Measurements from ENCODE around the gene MDN1. TPM values are rescaled to one million over a fixed set of nuclear protein-coding genes. Genes with fewer than 3 reads are reported as not detected.
"Not testable (repeated sequence)": the region's sequence is repeated elsewhere in the genome, so short reads cannot be mapped to it uniquely, and the experiment has no call there.

The MDN1 gene
- total RNA-seq, 2 donors from 2014 or later, result 47.3 to 102 TPM

GRCh38 chr6:89769572-89769971 is 50.0 kb downstream of the MDN1 start:
- ATAC-seq, result no peak
- peaks cover 9% of the 10 kb centered on the region for H3K36me3 Mint-ChIP-seq
- no peaks in the 10 kb centered on the region for H3K4me1 Mint-ChIP-seq (ENCODE audit: low read depth in 2 of 2)
- no peak for DNase-seq (ENCODE audit: low spot score)
- H3K4me3 Mint-ChIP-seq, result no peak overlapping the region
- H3K9me3 Mint-ChIP-seq, result no peaks in the 10 kb centered on the region
- H3K27ac Mint-ChIP-seq, result no peak overlapping the region
- no peaks in the 10 kb centered on the region for H3K27me3 Mint-ChIP-seq

GRCh38 chr6:89768324-89768723 is 51.3 kb downstream of the MDN1 start:
- H3K27me3 Mint-ChIP-seq, result no peaks in the 10 kb centered on the region
- peaks cover 8% of the 10 kb centered on the region for H3K36me3 Mint-ChIP-seq
- no peaks in the 10 kb centered on the region for H3K4me1 Mint-ChIP-seq (ENCODE audit: low read depth in 2 of 2)
- H3K27ac Mint-ChIP-seq, result no peak overlapping the region
- no peaks in the 10 kb centered on the region for H3K9me3 Mint-ChIP-seq
- H3K4me3 Mint-ChIP-seq, result no peak overlapping the region
- DNase-seq (ENCODE audit: low spot score), result no peak
- no peak for ATAC-seq

GRCh38 chr6:89763550-89763949 is 56.0 kb downstream of the MDN1 start:
- ATAC-seq (no peak), DNase-seq (ENCODE audit: low spot score) (no peak)
- H3K4me1 Mint-ChIP-seq (ENCODE audit: low read depth in 2 of 2), result no peaks in the 10 kb centered on the region
- no peak overlapping the region for H3K4me3 Mint-ChIP-seq
- H3K27ac Mint-ChIP-seq, result no peak overlapping the region
- peaks cover 10% of the 10 kb centered on the region for H3K36me3 Mint-ChIP-seq
- H3K27me3 Mint-ChIP-seq, result no peaks in the 10 kb centered on the region
- H3K9me3 Mint-ChIP-seq, result no peaks in the 10 kb centered on the region

- no peak for ATAC-seq
These were observed 60.8 kb downstream of the MDN1 start for GRCh38 chr6:89758830-89759229.

GRCh38 chr6:89750338-89750737 is 69.3 kb downstream of the MDN1 start:
- DNase-seq (ENCODE audit: low spot score) (no peak), ATAC-seq (no peak)
- Mint-ChIP-seq H3K27me3 (no peaks in the 10 kb centered on the region), H3K4me3 (no peak overlapping the region), H3K27ac (no peak overlapping the region), H3K9me3 (no peaks in the 10 kb centered on the region), H3K36me3 (peaks cover 22% of the 10 kb centered on the region), H3K4me1 (ENCODE audit: low read depth in 2 of 2) (no peaks in the 10 kb centered on the region)

More at GRCh38 chr6:89758830-89759229, 60.8 kb downstream of the MDN1 start:
- Mint-ChIP-seq H3K4me1 (ENCODE audit: low read depth in 2 of 2) (no peaks in the 10 kb centered on the region), H3K4me3 (no peak overlapping the region), H3K27ac (no peak overlapping the region), H3K9me3 (no peaks in the 10 kb centered on the region), H3K36me3 (peaks cover 22% of the 10 kb centered on the region), H3K27me3 (no peaks in the 10 kb centered on the region)
- no peak for DNase-seq (ENCODE audit: low spot score)

GRCh38 chr6:89749918-89750317 is 69.7 kb downstream of the MDN1 start:
- Mint-ChIP-seq H3K27ac (no peak overlapping the region), H3K4me1 (ENCODE audit: low read depth in 2 of 2) (no peaks in the 10 kb centered on the region), H3K36me3 (peaks cover 18% of the 10 kb centered on the region), H3K27me3 (no peaks in the 10 kb centered on the region), H3K9me3 (no peaks in the 10 kb centered on the region), H3K4me3 (no peak overlapping the region)
- DNase-seq (ENCODE audit: low spot score) (no peak), ATAC-seq (no peak)

GRCh38 chr6:89745716-89746115 is 73.9 kb downstream of the MDN1 start:
- DNase-seq (ENCODE audit: low spot score) (no peak), ATAC-seq (no peak)
- no peaks in the 10 kb centered on the region for H3K4me1 Mint-ChIP-seq (ENCODE audit: low read depth in 2 of 2)
- H3K27ac Mint-ChIP-seq, result no peak overlapping the region
- no peaks in the 10 kb centered on the region for H3K27me3 Mint-ChIP-seq
- H3K4me3 Mint-ChIP-seq, result no peak overlapping the region
- peaks cover 13% of the 10 kb centered on the region for H3K36me3 Mint-ChIP-seq
- H3K9me3 Mint-ChIP-seq, result no peaks in the 10 kb centered on the region

- H3K9me3 Mint-ChIP-seq, result no peaks in the 10 kb centered on the region
- no peaks in the 10 kb centered on the region for H3K4me1 Mint-ChIP-seq (ENCODE audit: low read depth in 2 of 2)
- H3K27me3 Mint-ChIP-seq, result no peaks in the 10 kb centered on the region
- DNase-seq (ENCODE audit: low spot score) (no peak), ATAC-seq (no peak)
- no peak overlapping the region for H3K4me3 Mint-ChIP-seq
- H3K27ac Mint-ChIP-seq, result no peak overlapping the region
- H3K36me3 Mint-ChIP-seq, result peaks cover 18% of the 10 kb centered on the region
These were observed 74.5 kb downstream of the MDN1 start for GRCh38 chr6:89745096-89745495.

- no peak overlapping the region for H3K27ac Mint-ChIP-seq
- H3K4me1 Mint-ChIP-seq (ENCODE audit: low read depth in 2 of 2), result no peaks in the 10 kb centered on the region
- DNase-seq (ENCODE audit: low spot score) (no peak), ATAC-seq (no peak)
- no peak overlapping the region for H3K4me3 Mint-ChIP-seq
- no peaks in the 10 kb centered on the region for H3K9me3 Mint-ChIP-seq
- no peaks in the 10 kb centered on the region for H3K27me3 Mint-ChIP-seq
- H3K36me3 Mint-ChIP-seq, result peaks cover 28% of the 10 kb centered on the region
These were observed 82.7 kb downstream of the MDN1 start for GRCh38 chr6:89736893-89737292.

- Mint-ChIP-seq H3K4me1 (ENCODE audit: low read depth in 2 of 2) (no peaks in the 10 kb centered on the region), H3K36me3 (peaks cover 40% of the 10 kb centered on the region), H3K27me3 (no peaks in the 10 kb centered on the region), H3K4me3 (no peak overlapping the region), H3K9me3 (no peaks in the 10 kb centered on the region), H3K27ac (no peak overlapping the region)
- DNase-seq (ENCODE audit: low spot score) (no peak), ATAC-seq (no peak)
These were observed 85.1 kb downstream of the MDN1 start for GRCh38 chr6:89734526-89734925.

GRCh38 chr6:89731924-89732567 is 87.5 kb downstream of the MDN1 start:
- no peaks in the 10 kb centered on the region for H3K9me3 Mint-ChIP-seq
- H3K36me3 Mint-ChIP-seq, result peaks cover 52% of the 10 kb centered on the region
- H3K4me3 Mint-ChIP-seq, result no peak overlapping the region
- H3K4me1 Mint-ChIP-seq (ENCODE audit: low read depth in 2 of 2), result no peaks in the 10 kb centered on the region
- H3K27me3 Mint-ChIP-seq, result no peaks in the 10 kb centered on the region
- no peak for ATAC-seq
- DNase-seq (ENCODE audit: low spot score), result no peak
- H3K27ac Mint-ChIP-seq, result no peak overlapping the region

- not testable (repeated sequence) for H3K4me1 Mint-ChIP-seq (ENCODE audit: low read depth in 2 of 2); DNase-seq (ENCODE audit: low spot score); ATAC-seq; H3K27ac Mint-ChIP-seq; H3K9me3 Mint-ChIP-seq; H3K4me3 Mint-ChIP-seq; H3K27me3 Mint-ChIP-seq
- peaks cover 58% of the 10 kb centered on the region for H3K36me3 Mint-ChIP-seq
These were observed 88.3 kb downstream of the MDN1 start for GRCh38 chr6:89731262-89731661.

- no peak for DNase-seq (ENCODE audit: low spot score)
- no peaks in the 10 kb centered on the region for H3K4me1 Mint-ChIP-seq (ENCODE audit: low read depth in 2 of 2)
- no peaks in the 10 kb centered on the region for H3K9me3 Mint-ChIP-seq
- ATAC-seq, result no peak
- peaks cover 58% of the 10 kb centered on the region for H3K36me3 Mint-ChIP-seq
- H3K27me3 Mint-ChIP-seq, result no peaks in the 10 kb centered on the region
- no peak overlapping the region for H3K4me3 Mint-ChIP-seq
- H3K27ac Mint-ChIP-seq, result no peak overlapping the region
These were observed 89.8 kb downstream of the MDN1 start for GRCh38 chr6:89729818-89730217.

- ATAC-seq (no peak), DNase-seq (ENCODE audit: low spot score) (no peak)
- peaks cover 0 to 4% of the 10 kb centered on the region in 2 donors for H3K4me1 Mint-ChIP-seq (ENCODE audit: low read depth in 2 of 2)
- peaks cover 59% of the 10 kb centered on the region for H3K36me3 Mint-ChIP-seq
- no peaks in the 10 kb centered on the region for H3K9me3 Mint-ChIP-seq
- no peak overlapping the region for H3K4me3 Mint-ChIP-seq
- H3K27me3 Mint-ChIP-seq, result no peaks in the 10 kb centered on the region
- H3K27ac Mint-ChIP-seq, result no peak overlapping the region
These were observed 92.1 kb downstream of the MDN1 start for GRCh38 chr6:89727501-89727900.

- no peaks in the 10 kb centered on the region for H3K9me3 Mint-ChIP-seq
- H3K27me3 Mint-ChIP-seq, result no peaks in the 10 kb centered on the region
- DNase-seq (ENCODE audit: low spot score) (no peak), ATAC-seq (no peak)
- H3K4me3 Mint-ChIP-seq, result no peak overlapping the region
- no peak overlapping the region for H3K27ac Mint-ChIP-seq
- H3K4me1 Mint-ChIP-seq (ENCODE audit: low read depth in 2 of 2), result peaks cover 0 to 4% of the 10 kb centered on the region in 2 donors
- H3K36me3 Mint-ChIP-seq, result peaks cover 34% of the 10 kb centered on the region
These were observed 94.6 kb downstream of the MDN1 start for GRCh38 chr6:89724981-89725380.
